Parathyroid adenoma (tissue), 2 donors: ENCODE results near the gene OXSM.

Experiments
- H2AFZ ChIP-seq: fragments of 300-600 bp; sonication (generic); one replicate; pipeline ENCODE4 v1.7.0; 2017; ENCODE audit warnings: antibody characterized with exemption, mild to moderate bottlenecking
- H3K27ac ChIP-seq: fragments of 300-600 bp; sonication (generic); one replicate; pipeline ENCODE4 v1.7.0; 2017
- H3K27me3 ChIP-seq: fragments of 300-600 bp; sonication (generic); one replicate; pipeline ENCODE4 v1.7.0; 2017; ENCODE audit warnings: low read length; ENCODE audit not compliant: control insufficient read depth, insufficient read depth
- H3K36me3 ChIP-seq: fragments of 300-600 bp; sonication (generic); one replicate; pipeline ENCODE4 v1.7.0; 2017; ENCODE audit warnings: low read length; ENCODE audit not compliant: control insufficient read depth, insufficient read depth
- H3K4me1 ChIP-seq: fragments of 300-600 bp; sonication (generic); one replicate; pipeline ENCODE4 v1.7.0; 2017; ENCODE audit warnings: control low read depth
- H3K4me2 ChIP-seq: fragments of 300-600 bp; sonication (generic); one replicate; pipeline ENCODE4 v1.7.0; 2017; ENCODE audit warnings: low read length
- H3K4me3 ChIP-seq: fragments of 300-600 bp; sonication (generic); one replicate; pipeline ENCODE4 v1.7.0; 2017; ENCODE audit warnings: low read depth, low read length
- H3K79me2 ChIP-seq: fragments of 300-600 bp; sonication (generic); one replicate; pipeline ENCODE4 v1.7.0; 2017; ENCODE audit warnings: control low read depth
- H3K9ac ChIP-seq: fragments of 300-600 bp; sonication (generic); one replicate; pipeline ENCODE4 v1.7.0; 2017; ENCODE audit warnings: mild to moderate bottlenecking
- H3K9me3 ChIP-seq: fragments of 300-600 bp; sonication (generic); one replicate; pipeline ENCODE4 v1.7.0; 2017; ENCODE audit warnings: low read length; ENCODE audit not compliant: control insufficient read depth
- CTCF ChIP-seq: fragments of 300-600 bp; sonication (generic); IDR thresholded peaks from one replicate; pipeline ENCODE4 v1.7.0; 2017; ENCODE audit warnings: antibody characterized with exemption, mild to moderate bottlenecking
- donor health status: primary hyperparathyroidism.

The OXSM gene

GRCh38 chr3:25820816-25821486 lies 31.1 kb downstream of the OXSM start:
- no peaks in the 10 kb centered on the region for H3K79me2 ChIP-seq
- no peak overlapping the region for H3K4me3 ChIP-seq
- no peaks in the 10 kb centered on the region for H3K27me3 ChIP-seq
- no peaks in the 10 kb centered on the region for H3K4me1 ChIP-seq
- no peak overlapping the region for H3K9ac ChIP-seq
- H3K27ac ChIP-seq, result no peak overlapping the region
- H2AFZ ChIP-seq, result no peak overlapping the region
- TF ChIP-seq CTCF, result no peak
- H3K9me3 ChIP-seq, result no peaks in the 10 kb centered on the region
- no peak overlapping the region for H3K4me2 ChIP-seq
- H3K36me3 ChIP-seq, result no peaks in the 10 kb centered on the region

- Histone ChIP-seq H3K4me3 (no peak overlapping the region), H3K79me2 (no peaks in the 10 kb centered on the region), H3K36me3 (no peaks in the 10 kb centered on the region), H2AFZ (no peak overlapping the region), H3K9ac (no peak overlapping the region), H3K4me1 (no peaks in the 10 kb centered on the region), H3K27ac (no peak overlapping the region), H3K4me2 (no peak overlapping the region), H3K9me3 (no peaks in the 10 kb centered on the region), H3K27me3 (no peaks in the 10 kb centered on the region)
- no peak for TF ChIP-seq CTCF
Observed at GRCh38 chr3:25821746-25822573, 32.1 kb downstream of the OXSM start.

- H3K79me2 ChIP-seq, result no peaks in the 10 kb centered on the region
- no peak for TF ChIP-seq CTCF
- H3K27ac ChIP-seq, result no peak overlapping the region
- no peak overlapping the region for H2AFZ ChIP-seq
- no peak overlapping the region for H3K4me2 ChIP-seq
- H3K27me3 ChIP-seq, result no peaks in the 10 kb centered on the region
- H3K9ac ChIP-seq, result no peak overlapping the region
- H3K4me3 ChIP-seq, result no peak overlapping the region
- no peaks in the 10 kb centered on the region for H3K4me1 ChIP-seq
- H3K9me3 ChIP-seq, result no peaks in the 10 kb centered on the region
- no peaks in the 10 kb centered on the region for H3K36me3 ChIP-seq
Observed at GRCh38 chr3:25823314-25823713, 33.4 kb downstream of the OXSM start.

GRCh38 chr3:25826510-25826909 lies 36.6 kb downstream of the OXSM start:
- no peak overlapping the region for H3K4me2 ChIP-seq
- no peak overlapping the region for H3K9ac ChIP-seq
- no peak overlapping the region for H2AFZ ChIP-seq
- no peak overlapping the region for H3K27ac ChIP-seq
- no peak overlapping the region for H3K4me3 ChIP-seq
- H3K4me1 ChIP-seq, result no peaks in the 10 kb centered on the region
- no peaks in the 10 kb centered on the region for H3K9me3 ChIP-seq
- H3K27me3 ChIP-seq, result no peaks in the 10 kb centered on the region
- H3K36me3 ChIP-seq, result no peaks in the 10 kb centered on the region
- no peak for TF ChIP-seq CTCF
- no peaks in the 10 kb centered on the region for H3K79me2 ChIP-seq
